Central memory CD4-positive, alpha-beta T cell (primary cell): Measurements from ENCODE around the gene MAPKBP1.

ENCODE experiments used
- DNase-seq: peaks from one replicate; pipeline ENCODE4 v3.0.0; 2022

Gene MAPKBP1

GRCh38 chr15:41873711-41874110 lies 99.4 kb downstream of the MAPKBP1 start:
- no peak for DNase-seq

GRCh38 chr15:41874736-41875135 lies 100.5 kb downstream of the MAPKBP1 start:
- no peak for DNase-seq

- DNase-seq: no peak
These were observed 101.7 kb downstream of the MAPKBP1 start for GRCh38 chr15:41876007-41876406.

GRCh38 chr15:41876689-41877088 lies 102.4 kb downstream of the MAPKBP1 start:
- DNase-seq: no peak
